Measurements from ENCODE around the gene CCL17.

The CCL17 gene

DNA sequence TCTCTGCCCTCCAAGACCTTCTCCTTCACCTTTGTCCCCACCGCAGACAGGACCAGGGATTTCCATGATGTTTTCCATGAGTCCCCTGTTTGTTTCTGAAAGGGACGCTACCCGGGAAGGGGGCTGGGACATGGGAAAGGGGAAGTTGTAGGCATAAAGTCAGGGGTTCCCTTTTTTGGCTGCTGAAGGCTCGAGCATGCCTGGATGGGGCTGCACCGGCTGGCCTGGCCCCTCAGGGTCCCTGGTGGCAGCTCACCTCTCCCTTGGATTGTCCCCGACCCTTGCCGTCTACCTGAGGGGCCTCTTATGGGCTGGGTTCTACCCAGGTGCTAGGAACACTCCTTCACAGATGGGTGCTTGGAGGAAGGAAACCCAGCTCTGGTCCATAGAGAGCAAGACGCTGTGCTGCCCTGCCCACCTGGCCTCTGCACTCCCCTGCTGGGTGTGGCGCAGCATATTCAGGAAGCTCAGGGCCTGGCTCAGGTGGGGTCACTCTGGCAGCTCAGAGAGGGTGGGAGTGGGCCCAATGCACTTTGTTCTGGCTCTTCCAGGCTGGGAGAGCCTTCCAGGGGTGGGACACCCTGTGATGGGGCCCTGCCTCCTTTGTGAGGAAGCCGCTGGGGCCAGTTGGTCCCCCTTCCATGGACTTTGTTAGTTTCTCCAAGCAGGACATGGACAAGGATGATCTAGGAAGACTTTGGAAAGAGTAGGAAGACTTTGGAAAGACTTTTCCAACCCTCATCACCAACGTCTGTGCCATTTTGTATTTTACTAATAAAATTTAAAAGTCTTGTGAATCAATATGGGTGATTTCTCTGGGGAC is 20.1 kb upstream of the CCL17 start:
- DNase-seq (ENCODE audit: low read depth): no peak
- H3K4me3 ChIP-seq (ENCODE audit: low read depth, low read length): no peak overlapping the region
- TF ChIP-seq, protein P1, sequence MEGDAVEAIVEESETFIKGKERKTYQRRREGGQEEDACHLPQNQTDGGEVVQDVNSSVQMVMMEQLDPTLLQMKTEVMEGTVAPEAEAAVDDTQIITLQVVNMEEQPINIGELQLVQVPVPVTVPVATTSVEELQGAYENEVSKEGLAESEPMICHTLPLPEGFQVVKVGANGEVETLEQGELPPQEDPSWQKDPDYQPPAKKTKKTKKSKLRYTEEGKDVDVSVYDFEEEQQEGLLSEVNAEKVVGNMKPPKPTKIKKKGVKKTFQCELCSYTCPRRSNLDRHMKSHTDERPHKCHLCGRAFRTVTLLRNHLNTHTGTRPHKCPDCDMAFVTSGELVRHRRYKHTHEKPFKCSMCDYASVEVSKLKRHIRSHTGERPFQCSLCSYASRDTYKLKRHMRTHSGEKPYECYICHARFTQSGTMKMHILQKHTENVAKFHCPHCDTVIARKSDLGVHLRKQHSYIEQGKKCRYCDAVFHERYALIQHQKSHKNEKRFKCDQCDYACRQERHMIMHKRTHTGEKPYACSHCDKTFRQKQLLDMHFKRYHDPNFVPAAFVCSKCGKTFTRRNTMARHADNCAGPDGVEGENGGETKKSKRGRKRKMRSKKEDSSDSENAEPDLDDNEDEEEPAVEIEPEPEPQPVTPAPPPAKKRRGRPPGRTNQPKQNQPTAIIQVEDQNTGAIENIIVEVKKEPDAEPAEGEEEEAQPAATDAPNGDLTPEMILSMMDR (IDR thresholded peaks at IDR 0.05; ENCODE audit: insufficient read depth, low read depth, low read length, missing control alignments): no peak

DNA sequence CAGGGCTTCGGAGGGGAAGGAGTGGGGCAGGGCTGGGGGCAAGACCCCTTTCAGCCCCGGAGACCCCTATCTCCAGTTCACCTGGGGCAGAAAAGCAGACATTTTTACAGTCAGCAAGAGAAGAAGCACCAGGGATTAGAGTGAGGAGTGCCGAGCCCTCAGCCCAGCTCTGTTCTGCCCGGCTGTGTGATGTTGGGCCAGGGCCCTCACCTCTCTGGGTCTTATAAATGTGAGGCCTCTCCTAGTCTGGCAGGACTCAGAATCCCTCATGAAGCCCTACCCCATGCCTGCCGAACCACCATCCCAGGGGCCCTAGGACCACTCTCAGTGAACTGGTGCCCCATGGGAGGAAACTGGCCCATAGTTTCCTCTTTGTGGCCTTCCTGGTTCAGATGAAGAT is 19.5 kb upstream of the CCL17 start:
- no peak for DNase-seq (ENCODE audit: low read depth)
- TF ChIP-seq, protein P1 (IDR thresholded peaks at IDR 0.05; ENCODE audit: insufficient read depth, low read depth, low read length, missing control alignments): no peak
- no peak overlapping the region for H3K4me3 ChIP-seq (ENCODE audit: low read depth, low read length)

DNA sequence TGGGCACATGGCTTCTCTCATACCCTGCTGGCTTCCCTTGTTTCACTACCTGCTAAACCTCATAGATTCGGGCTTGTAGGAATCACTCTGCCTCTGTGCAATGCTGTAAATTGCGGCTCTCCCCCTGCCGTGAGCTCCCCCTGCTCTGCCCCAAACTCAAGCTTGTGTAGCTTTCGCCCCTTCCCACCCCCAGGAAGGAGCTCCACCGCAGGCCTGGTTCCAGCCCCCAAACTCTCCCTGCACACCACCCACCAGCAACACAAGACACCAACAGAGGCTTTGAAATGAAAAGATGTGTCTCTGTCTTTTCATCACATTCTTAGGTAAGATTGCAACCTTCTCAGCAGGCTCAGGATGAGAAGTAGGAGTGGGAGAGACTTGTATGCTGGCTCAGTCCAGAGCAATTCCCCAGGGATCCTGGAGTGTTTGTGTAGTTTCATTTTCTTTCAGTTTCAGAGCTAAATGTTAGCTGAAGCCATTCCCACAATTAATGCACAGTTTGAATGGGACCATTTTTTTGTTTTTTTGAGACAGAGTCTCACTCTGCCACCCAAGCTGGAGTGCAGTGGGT is 18.1 kb upstream of the CCL17 start:
- H3K4me3 ChIP-seq (ENCODE audit: low read depth, low read length): no peak overlapping the region
- DNase-seq (ENCODE audit: low read depth): no peak
- TF ChIP-seq, protein P1 (IDR thresholded peaks at IDR 0.05; ENCODE audit: insufficient read depth, low read depth, low read length, missing control alignments): no peak

DNA sequence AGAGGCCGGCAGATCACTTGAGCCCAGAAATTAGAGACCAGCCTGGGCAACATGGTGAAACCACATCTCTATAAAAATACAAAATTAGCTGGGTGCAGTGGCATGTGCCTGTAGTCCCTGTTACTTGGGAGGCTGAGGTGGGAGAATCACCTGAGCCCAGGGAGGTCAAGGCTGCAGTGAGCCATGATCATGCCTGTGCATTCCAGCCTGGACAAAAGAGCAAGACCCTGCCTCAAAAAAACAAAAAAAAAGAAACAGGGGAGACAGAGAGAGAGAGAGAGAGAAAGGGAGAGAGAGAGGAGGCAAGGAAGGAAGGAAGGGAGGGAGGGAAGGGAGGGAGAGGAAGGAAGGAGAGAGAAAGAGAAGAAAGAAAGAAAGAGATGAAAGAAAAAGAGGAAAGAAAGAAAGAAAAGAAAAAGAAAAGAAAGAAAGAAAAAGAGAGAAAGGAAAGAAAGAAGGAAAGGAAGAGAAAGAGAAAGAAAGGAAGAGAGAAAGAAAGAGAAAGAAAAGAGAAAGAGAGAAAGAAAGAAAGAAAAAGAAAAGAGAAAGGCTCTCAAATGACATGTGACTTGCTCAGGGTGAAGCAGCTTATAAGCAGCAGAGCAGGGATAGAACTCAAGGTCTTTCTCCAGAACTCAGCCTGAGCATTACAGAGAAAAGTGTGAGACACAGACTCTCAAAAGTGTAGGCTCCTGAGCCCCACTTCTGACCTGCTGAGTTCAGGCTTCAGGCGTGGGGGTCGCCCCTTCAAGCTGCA is 16.8 kb upstream of the CCL17 start:
- DNase-seq (ENCODE audit: low read depth): peak; percentile 65
- TF ChIP-seq, protein P1 (IDR thresholded peaks at IDR 0.05; ENCODE audit: insufficient read depth, low read depth, low read length, missing control alignments): no peak
- no peak overlapping the region for H3K4me3 ChIP-seq (ENCODE audit: low read depth, low read length)

DNA sequence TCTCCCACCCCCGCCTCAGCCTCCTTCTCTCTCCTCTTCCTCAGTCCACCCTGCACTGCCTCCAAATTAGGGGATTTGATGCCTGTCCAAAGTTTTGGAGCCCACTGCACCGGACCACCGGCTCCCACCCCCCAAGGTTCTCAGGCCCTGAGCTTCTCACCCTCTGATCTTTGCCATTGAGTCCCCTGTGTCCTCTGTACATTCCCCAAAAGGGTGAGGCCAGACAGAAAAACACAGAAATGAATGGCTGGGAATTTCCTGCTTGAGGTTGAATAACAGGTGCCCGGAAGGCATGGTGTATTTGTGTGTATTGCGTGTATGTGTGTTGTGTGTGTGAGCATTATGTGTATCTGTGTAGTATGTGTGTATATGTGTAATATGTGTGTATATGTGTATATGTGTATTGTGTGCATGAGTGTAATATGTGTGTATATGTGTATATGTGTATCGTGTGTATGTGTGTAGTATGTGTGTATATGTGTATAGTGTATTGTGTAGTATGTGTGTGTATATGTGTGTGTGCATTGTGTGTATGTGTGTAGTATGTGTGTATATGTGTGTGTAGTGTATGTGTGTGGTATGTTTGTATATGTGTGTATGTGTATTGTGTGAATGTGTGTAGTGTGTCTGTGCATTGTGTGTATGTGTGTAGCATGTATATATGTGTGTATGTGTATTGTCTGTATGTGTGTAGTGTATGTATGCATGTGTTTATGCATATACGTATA is 16.0 kb upstream of the CCL17 start:
- peak; percentile 87 for DNase-seq (ENCODE audit: low read depth)
- TF ChIP-seq, protein P1 (IDR thresholded peaks at IDR 0.05; ENCODE audit: insufficient read depth, low read depth, low read length, missing control alignments): no peak
- H3K4me3 ChIP-seq (ENCODE audit: low read depth, low read length): no peak overlapping the region

DNA sequence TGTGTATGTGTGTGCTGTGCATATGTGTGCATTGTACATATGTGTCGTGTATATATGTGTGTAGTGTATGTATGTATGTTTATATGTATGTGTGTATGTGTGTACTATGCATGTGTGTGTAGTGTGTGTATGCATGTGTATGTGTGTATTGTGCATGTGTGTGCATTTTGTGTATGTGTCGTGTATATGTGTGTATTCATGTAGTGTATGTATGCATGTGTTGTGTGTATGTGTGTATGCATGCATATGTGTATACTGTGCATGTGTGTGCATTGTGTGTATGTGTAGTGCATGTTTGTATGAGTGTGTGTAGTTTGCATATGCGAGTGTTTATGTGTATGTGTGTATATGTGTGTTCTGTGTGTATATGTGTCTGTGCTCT is 15.5 kb upstream of the CCL17 start:
- DNase-seq (ENCODE audit: low read depth): no peak
- TF ChIP-seq, protein P1 (IDR thresholded peaks at IDR 0.05; ENCODE audit: insufficient read depth, low read depth, low read length, missing control alignments): no peak
- no peak overlapping the region for H3K4me3 ChIP-seq (ENCODE audit: low read depth, low read length)
